Measurements from ENCODE around the gene PADI6.

The PADI6 gene

DNA sequence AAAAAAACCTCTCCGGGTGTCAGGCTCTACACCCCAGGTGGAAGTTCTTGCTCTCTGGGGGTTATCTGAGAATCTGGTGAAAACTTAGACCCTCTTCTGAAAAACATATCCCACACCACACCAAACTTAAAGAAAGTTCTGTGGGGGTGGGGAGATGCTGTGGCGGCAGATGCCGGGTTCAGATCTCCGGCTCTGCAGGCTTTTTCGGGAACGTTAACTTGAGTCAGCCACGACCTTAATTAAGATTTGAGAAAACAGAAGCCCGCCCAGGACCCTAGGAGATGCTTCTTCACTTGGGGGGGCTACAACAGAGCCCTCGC, 65.2 kb downstream of the PADI6 start:
- DNase-seq = no peak

- DNase-seq = peak; percentile 51
These were observed 65.8 kb downstream of the PADI6 start for GRCh38 chr1:17437580-17438317.

- DNase-seq = peak; percentile 59
These were observed 66.6 kb downstream of the PADI6 start for GRCh38 chr1:17438318-17439249.

- peak; percentile 64 for DNase-seq
These were observed 67.5 kb downstream of the PADI6 start, which contains the start of gene RCC2 for GRCh38 chr1:17439250-17440073. Gene RCC2, minus strand, starts transcription at chr1:17439677. Its CDS starts 1,163 bp downstream, at chr1:17438514.

- DNase-seq = no peak
These were observed 68.3 kb downstream of the PADI6 start for GRCh38 chr1:17440074-17440826.

- no peak for DNase-seq
These were observed 68.8 kb downstream of the PADI6 start for GRCh38 chr1:17440827-17441168.

- DNase-seq = no peak
These were observed 69.4 kb downstream of the PADI6 start for GRCh38 chr1:17441265-17441992.

- no peak for DNase-seq
These were observed 70.0 kb downstream of the PADI6 start for GRCh38 chr1:17441993-17442357.

GRCh38 chr1:17442841-17443240, 70.8 kb downstream of the PADI6 start:
- no peak for DNase-seq

- no peak for DNase-seq
These were observed 75.6 kb downstream of the PADI6 start for GRCh38 chr1:17447501-17447992.
